Dedifferentiated amniotic fluid mesenchymal stem cell (primary cell): ENCODE data around the gene GUCY2D.
"Not testable (repeated sequence)": the region's sequence is repeated elsewhere in the genome, so short reads cannot be mapped to it uniquely, and the experiment has no call there.

ENCODE experiments used
- DNase-seq: peaks from one replicate; pipeline ENCODE4 v3.0.0-alpha.2; 2016; ENCODE audit errors: extremely low spot score

The GUCY2D gene

GRCh38 chr17:8044819-8045810 lies 42.7 kb downstream of the GUCY2D start:
- DNase-seq = no peak

DNA sequence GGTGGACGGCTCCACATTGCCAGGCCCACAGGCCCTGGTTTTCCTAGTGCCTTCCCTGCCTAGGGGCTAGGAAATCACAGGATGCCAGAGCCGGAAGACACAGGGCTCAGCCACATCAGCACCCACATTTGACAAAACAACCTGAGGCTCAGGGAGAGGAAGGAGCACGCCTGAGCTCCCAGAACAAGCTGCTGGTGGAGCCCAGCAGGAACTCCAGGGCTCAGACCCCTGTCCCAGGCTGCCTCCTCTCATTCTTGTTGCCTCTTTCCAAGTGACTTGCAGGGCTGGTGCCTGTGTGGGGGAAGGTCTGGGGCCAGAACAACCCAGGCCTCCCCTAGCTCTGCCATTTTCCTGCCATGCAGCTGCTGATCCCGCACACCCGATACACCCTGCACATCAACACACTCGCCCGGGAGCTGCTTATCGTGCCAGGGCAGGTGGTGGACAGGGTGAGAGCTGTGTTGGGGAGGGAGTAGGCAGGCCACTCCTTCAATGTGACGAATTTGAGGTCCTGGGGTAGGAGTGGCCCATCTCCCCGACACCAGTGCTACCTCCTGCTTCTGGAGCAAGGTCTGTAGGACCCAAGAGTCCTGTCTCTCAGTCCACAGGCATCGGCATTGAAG lies 44.0 kb downstream of the GUCY2D start:
- DNase-seq = no peak

- no peak for DNase-seq
These were observed 44.7 kb downstream of the GUCY2D start for GRCh38 chr17:8046929-8047768.

- DNase-seq = no peak
These were observed 45.3 kb downstream of the GUCY2D start for GRCh38 chr17:8047769-8048110.

DNA sequence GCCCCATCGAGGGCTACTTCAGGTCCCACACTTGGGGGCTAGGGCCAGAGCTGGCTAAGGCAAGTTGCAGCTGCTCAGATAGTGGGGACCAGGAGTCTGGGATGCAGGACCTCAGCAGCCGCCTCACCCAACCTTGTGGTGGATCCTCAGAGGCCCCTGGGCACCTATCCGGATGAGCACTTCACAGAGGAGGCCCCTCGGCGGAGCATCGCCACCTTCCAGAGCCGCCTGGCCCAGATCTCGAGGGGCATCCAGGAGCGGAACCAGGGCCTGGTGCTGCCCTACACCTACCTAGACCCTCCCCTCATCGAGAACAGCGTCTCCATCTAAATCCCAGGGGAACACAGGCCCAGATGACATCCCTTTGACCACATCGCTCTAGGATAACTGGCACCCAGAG lies 45.8 kb downstream of the GUCY2D start:
- DNase-seq = no peak

GRCh38 chr17:8048736-8049135 lies 46.3 kb downstream of the GUCY2D start:
- no peak for DNase-seq

- DNase-seq = no peak
These were observed 49.4 kb downstream of the GUCY2D start for GRCh38 chr17:8051831-8052230.

GRCh38 chr17:8052256-8053252 lies 50.1 kb downstream of the GUCY2D start:
- no peak for DNase-seq

DNA sequence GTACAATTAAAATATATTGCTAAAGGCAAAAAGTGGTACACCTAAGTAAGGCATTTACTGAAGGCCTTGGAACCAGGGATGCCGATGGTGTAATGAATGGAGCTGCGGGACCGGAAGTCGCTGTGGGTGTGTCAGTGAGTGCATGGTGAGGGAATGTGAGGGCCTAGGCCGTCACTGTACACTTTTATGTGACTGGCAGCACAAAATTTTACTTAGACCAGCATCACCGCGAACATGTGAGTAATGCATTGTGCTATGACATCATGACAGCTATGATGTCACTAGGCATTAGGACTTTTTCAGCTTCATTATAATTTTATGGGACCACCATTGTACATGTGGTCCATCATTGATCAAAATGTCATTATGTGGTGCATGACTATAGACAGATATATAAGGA lies 51.2 kb downstream of the GUCY2D start:
- no peak for DNase-seq

- no peak for DNase-seq
These were observed 53.4 kb downstream of the GUCY2D start for GRCh38 chr17:8055851-8056231.

GRCh38 chr17:8056232-8056975 lies 54.0 kb downstream of the GUCY2D start:
- no peak for DNase-seq

DNA sequence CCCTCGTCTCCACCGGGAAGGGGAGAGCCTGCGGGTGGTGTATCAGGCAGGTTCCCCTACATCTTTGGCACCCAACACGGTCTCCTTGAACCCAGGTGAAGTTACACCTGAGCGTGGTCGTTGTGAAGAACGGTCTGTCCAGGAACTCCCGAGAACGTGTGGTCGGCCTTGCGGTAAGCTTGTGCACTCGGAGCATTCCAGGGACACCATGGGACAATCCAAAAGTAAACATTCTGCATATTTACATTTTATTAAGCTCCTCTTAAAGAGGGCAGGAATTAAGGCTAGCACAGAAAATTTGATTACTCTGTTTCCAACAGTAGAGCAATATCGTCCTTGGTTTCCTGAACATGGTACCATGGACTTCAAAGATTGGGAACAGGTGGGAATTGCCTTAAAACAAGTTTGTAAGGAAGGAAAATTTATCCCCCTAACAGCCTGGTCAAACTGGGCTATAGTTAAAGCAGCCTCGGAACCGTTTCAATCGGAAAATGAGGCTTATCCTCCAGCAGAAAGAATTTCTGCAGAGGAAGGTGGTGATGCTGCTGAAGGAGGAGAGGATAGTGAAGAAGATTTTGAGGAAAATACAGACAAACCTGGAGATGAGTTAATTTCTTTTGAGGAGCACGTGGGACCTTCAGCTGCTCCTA lies 54.7 kb downstream of the GUCY2D start:
- no peak for DNase-seq

DNA sequence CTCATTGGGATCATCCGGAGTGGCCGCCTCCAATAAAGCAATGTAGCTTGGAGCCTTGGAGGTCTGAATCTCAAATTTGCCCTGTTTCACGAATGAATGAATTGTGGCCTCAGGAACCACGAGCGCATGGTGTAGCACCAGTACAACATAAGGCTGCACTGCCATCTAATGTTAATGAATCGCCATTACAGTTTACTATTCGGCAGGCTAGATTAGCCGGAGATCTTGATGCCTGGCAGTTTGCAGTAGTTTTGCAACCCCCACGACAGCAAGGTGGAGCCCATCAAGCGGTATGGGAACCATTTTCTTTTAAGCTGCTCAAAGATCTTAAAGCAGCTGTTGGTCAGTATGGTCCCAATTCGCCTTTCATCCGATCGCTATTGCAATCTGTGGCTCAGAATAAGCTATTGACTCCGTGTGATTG lies 55.3 kb downstream of the GUCY2D start:
- DNase-seq = peak; percentile 81

GRCh38 chr17:8059131-8059530 lies 56.7 kb downstream of the GUCY2D start:
- no peak for DNase-seq

DNA sequence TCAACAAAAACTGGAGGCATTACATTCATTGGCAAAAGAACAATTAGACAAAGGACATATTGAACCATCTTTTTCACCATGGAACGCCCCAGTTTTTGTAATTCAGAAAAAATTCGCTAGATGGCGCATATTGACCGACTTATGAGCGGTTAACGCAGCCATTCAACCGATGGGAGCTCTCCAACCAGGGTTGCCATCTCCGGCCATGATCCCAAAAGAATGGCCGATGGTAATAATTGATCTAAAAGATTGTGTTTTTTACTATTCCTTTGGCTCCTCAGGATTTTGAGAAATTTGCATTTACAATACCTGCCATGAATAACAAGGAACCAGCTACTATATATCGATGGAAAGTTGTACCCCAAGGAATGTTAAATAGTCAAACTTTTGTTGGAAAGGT lies 57.9 kb downstream of the GUCY2D start:
- peak; percentile 83 for DNase-seq

DNA sequence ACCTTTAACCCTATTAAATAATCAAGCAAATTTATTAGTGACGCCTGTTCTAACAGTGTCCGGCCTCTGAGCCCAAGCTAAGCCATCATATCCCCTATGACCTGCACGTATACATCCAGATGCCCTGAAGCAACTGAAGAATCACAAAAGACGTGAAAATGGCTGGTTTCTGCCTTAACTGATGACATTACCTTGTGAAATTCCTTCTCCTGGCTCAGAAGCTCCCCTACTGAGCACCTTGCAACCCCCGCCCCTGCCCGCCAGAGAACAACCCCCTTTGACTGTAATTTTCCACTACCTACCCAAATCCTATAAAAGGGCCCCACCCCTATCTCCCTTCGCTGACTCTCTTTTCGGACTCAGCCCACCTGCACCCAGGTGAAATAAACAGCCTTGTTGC lies 59.4 kb downstream of the GUCY2D start:
- DNase-seq = not testable (repeated sequence)

DNA sequence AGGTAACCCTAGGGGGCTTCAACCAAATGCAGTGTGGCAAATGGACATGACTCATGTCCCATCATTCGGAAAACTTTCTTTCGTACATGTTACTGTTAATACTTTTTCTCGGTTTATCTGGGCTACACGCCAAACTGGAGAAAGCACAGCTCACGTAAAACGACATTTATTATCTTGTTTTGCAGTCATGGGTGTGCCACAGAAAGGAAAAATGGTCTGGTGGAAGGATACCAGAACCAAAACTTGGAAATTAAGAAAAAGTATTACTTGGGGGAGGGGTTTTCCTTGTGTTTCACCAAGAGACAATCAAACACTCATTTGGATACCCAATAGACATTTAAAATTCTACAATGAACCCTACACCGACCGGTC lies 60.0 kb downstream of the GUCY2D start:
- DNase-seq = no peak

DNA sequence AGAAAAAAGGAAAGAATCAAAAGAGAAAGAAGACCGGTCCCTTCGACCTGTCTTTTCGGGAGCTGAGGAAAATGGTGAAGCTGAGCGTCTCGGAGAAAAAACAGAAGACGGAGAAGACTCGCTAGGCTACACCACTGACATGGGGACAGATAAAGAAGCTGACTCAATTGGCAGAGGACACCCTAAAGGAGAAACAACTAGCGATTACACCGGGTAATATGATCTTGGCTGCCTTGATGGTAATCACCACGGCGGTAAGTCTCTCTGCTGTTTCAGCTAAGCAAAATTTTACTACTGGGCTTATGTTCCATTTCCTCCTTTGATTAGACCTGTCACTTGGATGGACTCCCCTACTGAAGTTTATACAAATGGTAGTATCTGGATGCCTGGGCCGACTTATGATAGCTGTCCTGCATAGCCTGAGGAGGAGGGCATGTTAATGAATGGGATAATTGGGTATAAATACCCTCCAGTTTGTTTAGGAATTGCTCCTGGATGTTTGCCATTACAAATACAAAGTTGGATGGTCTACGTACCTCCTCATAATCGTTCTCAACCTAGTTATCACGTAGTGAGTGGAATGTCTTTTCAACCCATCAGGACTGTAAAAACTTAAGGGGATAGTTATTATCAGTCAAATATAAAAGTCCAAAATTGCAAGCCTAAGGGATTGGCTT lies 60.5 kb downstream of the GUCY2D start:
- no peak for DNase-seq
